ENCODE measurements around the gene VWA3A. TPM values are rescaled to one million over a fixed set of nuclear protein-coding genes. Genes with fewer than 3 reads are reported as not detected.

The VWA3A gene
- total and polyA plus RNA-seq, 4 donors: 0.13 to 0.39 (median 0.19) TPM

DNA sequence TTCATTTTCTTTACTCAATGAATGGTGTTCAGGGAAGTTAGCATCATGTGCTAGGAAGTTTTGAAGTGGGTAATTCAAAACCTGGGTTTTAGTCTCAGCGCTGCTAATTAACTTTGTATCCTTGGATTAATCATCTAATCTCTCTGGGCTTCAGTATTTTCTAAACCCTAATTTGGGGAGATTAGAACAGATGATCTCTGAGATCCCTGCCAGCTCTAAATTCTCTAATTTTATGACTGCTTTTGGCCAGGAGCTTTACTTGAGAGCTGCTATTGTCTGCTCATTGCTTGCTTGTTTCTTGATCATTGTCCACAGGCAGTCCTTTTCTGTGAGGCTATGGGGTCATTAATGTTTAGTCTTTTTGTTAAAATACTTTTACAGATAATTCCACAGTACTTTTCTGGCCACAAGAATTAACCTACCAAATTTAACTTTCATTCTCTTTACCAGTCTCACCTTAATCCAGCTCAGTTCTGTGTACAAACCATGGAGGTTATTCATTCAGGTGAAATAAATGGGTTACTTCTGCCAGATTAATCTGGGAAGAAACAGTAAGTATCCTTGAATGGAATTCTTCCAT lies 28.4 kb upstream of the VWA3A start:
- H3K36me3 ChIP-seq (ENCODE audit: control insufficient read depth in 1 of 2, insufficient read depth in 2 of 2, low read length in 1 of 2): no peaks in the 10 kb centered on the region
- H3K27ac ChIP-seq (ENCODE audit: low read depth in 1 of 2, low read length in 2 of 2): no peak overlapping the region
- intact Hi-C loops (cut with DNase I): no loop called here
- DNase-seq: no peak
- WGBS, 2 donors: 88 to 97% methylated on average over 1 of the region's 1 CpG
- no peaks in the 10 kb centered on the region for H3K9me3 ChIP-seq (ENCODE audit: control insufficient read depth, low read length)
- no peak overlapping the region for H3K4me3 ChIP-seq (ENCODE audit: low read length in 2 of 2)
- ATAC-seq (ENCODE audit: low FRiP score): no peak
- H3K4me1 ChIP-seq (ENCODE audit: control insufficient read depth in 1 of 2, insufficient read depth in 2 of 2, low read length in 2 of 2): no peaks in the 10 kb centered on the region
- no peaks in the 10 kb centered on the region for H3K27me3 ChIP-seq (ENCODE audit: control insufficient read depth in 1 of 2, insufficient read depth in 2 of 2, low read length in 1 of 2)

DNA sequence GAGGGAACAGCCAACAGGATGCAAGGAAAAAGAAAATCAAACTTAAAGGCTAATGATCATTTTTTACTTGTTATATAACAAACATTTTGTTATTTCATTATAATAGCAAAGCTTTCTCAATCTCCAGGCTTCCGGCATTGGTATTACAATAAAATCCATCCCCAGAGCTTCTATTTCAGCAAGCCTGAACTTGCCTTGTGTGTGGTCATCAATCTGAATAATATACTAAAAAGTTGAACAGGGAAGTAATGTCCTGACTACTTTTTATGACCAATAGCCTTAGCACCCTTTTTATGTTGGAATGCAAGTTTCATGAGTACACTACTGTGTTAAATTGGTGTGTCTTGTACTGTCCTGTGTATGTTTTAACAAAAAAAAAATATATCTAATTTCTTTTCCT lies 27.1 kb upstream of the VWA3A start:
- no peaks in the 10 kb centered on the region for H3K36me3 ChIP-seq (ENCODE audit: control insufficient read depth in 1 of 2, insufficient read depth in 2 of 2, low read length in 1 of 2)
- no peaks in the 10 kb centered on the region for H3K9me3 ChIP-seq (ENCODE audit: control insufficient read depth, low read length)
- DNase-seq (no peak), ATAC-seq (ENCODE audit: low FRiP score) (no peak)
- H3K4me1 ChIP-seq (ENCODE audit: control insufficient read depth in 1 of 2, insufficient read depth in 2 of 2, low read length in 2 of 2): peaks cover 0 to 8% of the 10 kb centered on the region in 2 donors
- WGBS, 2 donors: 98 to 100% methylated on average over 1 of the region's 1 CpG
- no peak overlapping the region for H3K4me3 ChIP-seq (ENCODE audit: low read length in 2 of 2)
- intact Hi-C loops (cut with DNase I): no loop called here
- no peaks in the 10 kb centered on the region for H3K27me3 ChIP-seq (ENCODE audit: control insufficient read depth in 1 of 2, insufficient read depth in 2 of 2, low read length in 1 of 2)
- H3K27ac ChIP-seq (ENCODE audit: low read depth in 1 of 2, low read length in 2 of 2): no peak overlapping the region

DNA sequence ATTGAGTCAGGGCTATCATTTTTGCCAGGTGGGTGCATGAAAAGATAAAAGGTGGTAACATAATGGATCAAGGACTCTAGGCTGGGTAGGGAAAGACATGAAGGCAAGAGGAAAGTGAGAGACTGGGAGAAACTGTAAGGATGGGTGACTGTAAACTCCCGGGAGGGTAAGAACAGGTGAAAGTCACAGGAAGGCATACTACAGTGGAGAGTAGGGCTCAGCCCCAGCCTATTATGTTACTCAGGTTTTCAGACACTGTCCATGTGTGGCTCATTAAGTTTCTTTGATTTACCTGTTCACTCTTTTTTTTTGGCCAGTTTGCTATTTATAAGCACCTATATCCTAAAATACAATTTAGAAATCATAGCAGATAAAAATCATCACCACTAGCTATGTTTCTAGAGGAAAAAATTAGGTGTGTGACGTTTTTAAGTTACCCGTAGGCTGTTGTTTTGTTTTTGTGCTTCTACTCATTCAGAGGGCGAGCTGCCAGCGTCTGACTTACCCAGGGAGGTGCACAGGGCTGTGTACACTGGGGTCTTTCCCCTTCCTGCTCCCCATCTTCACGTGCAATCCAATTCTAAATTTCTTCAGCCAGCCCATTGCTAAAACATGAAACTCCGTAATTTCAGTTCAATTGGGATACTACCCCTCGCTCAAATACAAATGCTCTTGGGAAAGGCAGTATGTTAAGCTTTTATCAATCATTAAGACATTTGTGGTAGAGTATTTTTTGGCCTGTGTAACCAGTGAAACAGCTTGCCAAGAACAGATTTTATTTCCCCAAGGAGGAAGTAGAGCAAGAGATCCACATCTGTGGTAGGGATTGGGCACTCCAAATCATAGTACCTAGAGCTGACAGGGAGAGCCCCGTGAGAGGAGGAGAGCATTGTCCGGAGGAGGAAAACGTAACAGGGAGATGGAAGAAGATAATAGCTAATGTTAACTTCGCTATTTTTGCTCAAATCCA lies 21.7 kb upstream of the VWA3A start:
- ATAC-seq (ENCODE audit: low FRiP score) (no peak), DNase-seq (peak in 1 of 2 donors; percentile 51)
- WGBS, 2 donors: 10% methylated on average over 12 of the region's 12 CpGs
- no peak overlapping the region for H3K27ac ChIP-seq (ENCODE audit: low read depth in 1 of 2, low read length in 2 of 2)
- no peak overlapping the region for H3K4me3 ChIP-seq (ENCODE audit: low read length in 2 of 2)
- H3K36me3 ChIP-seq (ENCODE audit: control insufficient read depth in 1 of 2, insufficient read depth in 2 of 2, low read length in 1 of 2): no peaks in the 10 kb centered on the region
- peaks cover 0 to 9% of the 10 kb centered on the region in 2 donors for H3K4me1 ChIP-seq (ENCODE audit: control insufficient read depth in 1 of 2, insufficient read depth in 2 of 2, low read length in 2 of 2)
- no peaks in the 10 kb centered on the region for H3K27me3 ChIP-seq (ENCODE audit: control insufficient read depth in 1 of 2, insufficient read depth in 2 of 2, low read length in 1 of 2)
- no peaks in the 10 kb centered on the region for H3K9me3 ChIP-seq (ENCODE audit: control insufficient read depth, low read length)
- intact Hi-C loops (cut with DNase I): no loop called here

- peaks cover 0 to 9% of the 10 kb centered on the region in 2 donors for H3K4me1 ChIP-seq (ENCODE audit: control insufficient read depth in 1 of 2, insufficient read depth in 2 of 2, low read length in 2 of 2)
- H3K9me3 ChIP-seq (ENCODE audit: control insufficient read depth, low read length): no peaks in the 10 kb centered on the region
- ATAC-seq (ENCODE audit: low FRiP score) (no peak), DNase-seq (no peak)
- intact Hi-C loops (cut with DNase I): no loop called here
- H3K27ac ChIP-seq (ENCODE audit: low read depth in 1 of 2, low read length in 2 of 2): no peak overlapping the region
- H3K27me3 ChIP-seq (ENCODE audit: control insufficient read depth in 1 of 2, insufficient read depth in 2 of 2, low read length in 1 of 2): no peaks in the 10 kb centered on the region
- WGBS, 2 donors: 47 to 55% methylated on average over 7 of the region's 7 CpGs
- H3K36me3 ChIP-seq (ENCODE audit: control insufficient read depth in 1 of 2, insufficient read depth in 2 of 2, low read length in 1 of 2): no peaks in the 10 kb centered on the region
- no peak overlapping the region for H3K4me3 ChIP-seq (ENCODE audit: low read length in 2 of 2)
Measured at GRCh38 chr16:22071331-22071910, 20.9 kb upstream of the VWA3A start.

DNA sequence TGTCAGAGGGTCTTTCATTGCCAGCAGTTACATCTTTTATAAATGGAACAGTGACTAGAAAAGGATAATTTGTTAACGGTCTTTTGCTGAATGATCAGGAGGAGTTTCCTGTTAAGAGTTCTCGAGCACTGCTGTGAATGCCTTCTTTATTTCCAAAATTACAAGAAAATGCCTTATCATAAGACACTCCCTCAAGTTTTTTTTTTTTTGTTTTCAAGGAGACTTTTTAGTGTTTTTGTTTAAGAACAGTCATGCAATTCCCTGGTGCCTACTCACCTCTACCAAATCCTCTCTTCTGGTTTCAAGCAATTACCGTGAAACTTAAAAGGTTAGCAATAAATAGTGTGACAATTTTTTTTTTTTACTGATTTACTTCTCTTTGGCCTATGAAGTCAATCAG lies 19.0 kb upstream of the VWA3A start:
- DNase-seq (no peak), ATAC-seq (ENCODE audit: low FRiP score) (no peak)
- no peak overlapping the region for H3K4me3 ChIP-seq (ENCODE audit: low read length in 2 of 2)
- no peaks in the 10 kb centered on the region for H3K36me3 ChIP-seq (ENCODE audit: control insufficient read depth in 1 of 2, insufficient read depth in 2 of 2, low read length in 1 of 2)
- intact Hi-C loops (cut with DNase I): no loop called here
- no peaks in the 10 kb centered on the region for H3K27me3 ChIP-seq (ENCODE audit: control insufficient read depth in 1 of 2, insufficient read depth in 2 of 2, low read length in 1 of 2)
- H3K4me1 ChIP-seq (ENCODE audit: control insufficient read depth in 1 of 2, insufficient read depth in 2 of 2, low read length in 2 of 2): peaks cover 0 to 9% of the 10 kb centered on the region in 2 donors
- 91 to 94% methylated on average over 3 of the region's 3 CpGs for WGBS, 2 donors
- no peak overlapping the region for H3K27ac ChIP-seq (ENCODE audit: low read depth in 1 of 2, low read length in 2 of 2)
- no peaks in the 10 kb centered on the region for H3K9me3 ChIP-seq (ENCODE audit: control insufficient read depth, low read length)

DNA sequence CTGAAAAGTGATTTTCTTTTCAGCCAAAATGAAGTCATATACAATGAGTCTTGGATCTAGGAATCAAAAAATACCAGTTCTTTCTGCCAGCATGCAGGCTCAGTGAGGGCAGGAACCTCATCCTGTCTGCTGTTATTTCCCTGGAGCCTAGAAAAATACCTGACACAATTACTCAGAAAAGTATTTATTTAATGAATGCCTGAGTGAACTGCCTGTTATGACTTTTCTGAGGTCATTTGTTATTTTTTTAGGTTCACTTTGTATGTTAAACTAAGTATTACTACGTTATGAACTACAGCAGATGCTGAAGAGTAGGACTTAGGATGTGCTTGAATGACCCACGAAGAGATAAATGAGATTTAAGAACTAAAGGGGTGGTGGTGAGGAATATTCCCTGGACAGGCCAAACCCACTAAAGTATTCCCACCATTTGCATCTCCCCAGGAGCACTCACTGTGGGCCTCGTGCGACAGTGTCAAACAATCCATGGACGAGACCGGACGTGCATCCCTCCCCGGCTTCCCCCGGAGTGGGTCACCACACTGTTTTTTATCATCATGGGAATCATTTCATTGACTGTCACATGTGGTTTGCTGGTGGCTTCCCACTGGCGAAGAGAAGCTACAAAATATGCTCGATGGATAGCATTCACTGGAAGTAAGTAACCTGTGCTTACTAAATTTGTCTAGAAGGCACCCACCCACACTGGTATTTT lies 17.1 kb upstream of the VWA3A start:
- no peak for DNase-seq
- intact Hi-C loops (cut with DNase I): loop anchor here (5.0 kb wide), 2 partner anchors 73 to 112 kb away; partner anchors contain the start of gene PDZD9 (in 1 of the 2)
- H3K4me1 ChIP-seq (ENCODE audit: control insufficient read depth in 1 of 2, insufficient read depth in 2 of 2, low read length in 2 of 2): peaks cover 0 to 1% of the 10 kb centered on the region in 2 donors
- no peak overlapping the region for H3K27ac ChIP-seq (ENCODE audit: low read depth in 1 of 2, low read length in 2 of 2)
- no peak overlapping the region for H3K4me3 ChIP-seq (ENCODE audit: low read length in 2 of 2)
- H3K9me3 ChIP-seq (ENCODE audit: control insufficient read depth, low read length): no peaks in the 10 kb centered on the region
- no peaks in the 10 kb centered on the region for H3K27me3 ChIP-seq (ENCODE audit: control insufficient read depth in 1 of 2, insufficient read depth in 2 of 2, low read length in 1 of 2)
- ATAC-seq (ENCODE audit: low FRiP score): no peak
- peaks cover 0 to 3% of the 10 kb centered on the region in 2 donors for H3K36me3 ChIP-seq (ENCODE audit: control insufficient read depth in 1 of 2, insufficient read depth in 2 of 2, low read length in 1 of 2)
- WGBS, 2 donors: 91 to 94% methylated on average over 11 of the region's 11 CpGs

- intact Hi-C loops (cut with DNase I): loop anchor here (2.0 to 5.0 kb wide), 3 partner anchors 67 to 112 kb away; partner anchors contain the start of genes MOSMO (in 1 of the 2) and PDZD9 (in 1 of the 2)
- WGBS, 2 donors: 95 to 100% methylated on average over 1 of the region's 1 CpG
- no peaks in the 10 kb centered on the region for H3K9me3 ChIP-seq (ENCODE audit: control insufficient read depth, low read length)
- no peaks in the 10 kb centered on the region for H3K27me3 ChIP-seq (ENCODE audit: control insufficient read depth in 1 of 2, insufficient read depth in 2 of 2, low read length in 1 of 2)
- no peak for ATAC-seq (ENCODE audit: low FRiP score)
- no peak for DNase-seq
- no peak overlapping the region for H3K4me3 ChIP-seq (ENCODE audit: low read length in 2 of 2)
- H3K36me3 ChIP-seq (ENCODE audit: control insufficient read depth in 1 of 2, insufficient read depth in 2 of 2, low read length in 1 of 2): peaks cover 0 to 3% of the 10 kb centered on the region in 2 donors
- no peaks in the 10 kb centered on the region for H3K4me1 ChIP-seq (ENCODE audit: control insufficient read depth in 1 of 2, insufficient read depth in 2 of 2, low read length in 2 of 2)
- H3K27ac ChIP-seq (ENCODE audit: low read depth in 1 of 2, low read length in 2 of 2): no peak overlapping the region
Measured at GRCh38 chr16:22075776-22076175, 16.6 kb upstream of the VWA3A start.

GRCh38 chr16:22077700-22078313 lies 14.5 kb upstream of the VWA3A start:
- peak; percentile 59 for ATAC-seq (ENCODE audit: low FRiP score)

More at GRCh38 chr16:22077700-22078313, 14.5 kb upstream of the VWA3A start:
- Histone ChIP-seq H3K27me3 (ENCODE audit: control insufficient read depth in 1 of 2, insufficient read depth in 2 of 2, low read length in 1 of 2) (no peaks in the 10 kb centered on the region), H3K27ac (ENCODE audit: low read depth in 1 of 2, low read length in 2 of 2) (no peak overlapping the region), H3K4me1 (ENCODE audit: control insufficient read depth in 1 of 2, insufficient read depth in 2 of 2, low read length in 2 of 2) (no peaks in the 10 kb centered on the region), H3K9me3 (ENCODE audit: control insufficient read depth, low read length) (no peaks in the 10 kb centered on the region), H3K4me3 (ENCODE audit: low read length in 2 of 2) (no peak overlapping the region), H3K36me3 (ENCODE audit: control insufficient read depth in 1 of 2, insufficient read depth in 2 of 2, low read length in 1 of 2) (peaks cover 2 to 3% of the 10 kb centered on the region in 2 donors)
- peak; percentile 68 to 81 for DNase-seq
- intact Hi-C loops (cut with DNase I): loop anchor here (2.0 to 5.0 kb wide), 3 partner anchors 69 to 109 kb away; partner anchors contain the start of genes MOSMO (in 1 of the 2) and PDZD9 (in 1 of the 2)
- 41 to 44% methylated on average over 8 of the region's 8 CpGs for WGBS, 2 donors

All from aorta (tissue), 5 donors.